Loucy (cell line): ENCODE data around the gene LRP1-AS.

Source experiments
- CTCF ChIP-seq: fragments of 200-600 bp; sonication (generic); conservative IDR thresholded peaks from 2 replicates; pipeline ENCODE4 v1.5.1; 2014; ENCODE audit warnings: mild to moderate bottlenecking, antibody characterized with exemption, low read length
- EZH2phosphoT487 ChIP-seq: fragments of 200-600 bp; IDR thresholded peaks from 2 replicates; pipeline ENCODE4 v1.6.1; 2018; ENCODE audit warnings: antibody characterized with exemption, mild to moderate bottlenecking, moderate library complexity, borderline replicate concordance

GRCh38 chr12:57104292-57104910 lies 43.0 kb downstream of the LRP1-AS start:
- TF ChIP-seq CTCF (no peak), EZH2phosphoT487 (no peak)
